Measurements from ENCODE around the gene ABCC1.

The ABCC1 gene

DNA sequence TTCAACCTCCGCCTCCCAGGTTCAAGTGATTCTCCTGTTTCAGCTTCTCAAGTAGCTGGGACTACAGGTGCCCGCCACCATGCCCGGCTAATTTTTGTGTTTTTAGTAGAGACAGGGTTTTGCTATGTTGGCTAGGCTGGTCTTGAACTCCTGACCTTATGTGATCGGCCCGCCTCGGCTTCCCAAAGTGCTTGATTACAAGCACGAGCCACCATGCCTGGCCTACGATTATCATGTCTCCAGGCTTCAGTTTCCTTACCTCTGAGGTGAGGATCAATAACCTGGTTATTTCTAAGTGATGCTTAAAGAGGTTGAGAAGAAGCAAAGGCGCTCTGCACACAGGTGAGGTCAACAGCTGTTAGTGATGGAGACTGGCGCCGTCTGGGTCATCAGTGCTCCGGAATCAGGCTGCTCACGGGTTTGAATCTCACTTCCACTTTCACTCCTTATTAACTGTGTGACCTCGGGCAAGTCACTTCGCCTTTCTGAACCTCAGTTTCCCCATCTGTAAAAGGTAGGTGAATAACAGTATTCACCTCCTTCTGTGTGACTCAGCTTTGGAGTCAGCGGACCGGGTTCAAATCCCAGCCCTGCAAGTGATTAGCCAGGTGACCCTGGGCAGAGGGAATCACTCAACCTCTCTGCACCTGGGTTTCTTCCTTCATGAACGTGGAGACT is 745 bp upstream of the ABCC1 start:
- TF ChIP-seq EZH2phosphoT487 (IDR thresholded peaks at IDR 0.05; ENCODE audit: low read depth) = no peak
- TF ChIP-seq, protein P1, sequence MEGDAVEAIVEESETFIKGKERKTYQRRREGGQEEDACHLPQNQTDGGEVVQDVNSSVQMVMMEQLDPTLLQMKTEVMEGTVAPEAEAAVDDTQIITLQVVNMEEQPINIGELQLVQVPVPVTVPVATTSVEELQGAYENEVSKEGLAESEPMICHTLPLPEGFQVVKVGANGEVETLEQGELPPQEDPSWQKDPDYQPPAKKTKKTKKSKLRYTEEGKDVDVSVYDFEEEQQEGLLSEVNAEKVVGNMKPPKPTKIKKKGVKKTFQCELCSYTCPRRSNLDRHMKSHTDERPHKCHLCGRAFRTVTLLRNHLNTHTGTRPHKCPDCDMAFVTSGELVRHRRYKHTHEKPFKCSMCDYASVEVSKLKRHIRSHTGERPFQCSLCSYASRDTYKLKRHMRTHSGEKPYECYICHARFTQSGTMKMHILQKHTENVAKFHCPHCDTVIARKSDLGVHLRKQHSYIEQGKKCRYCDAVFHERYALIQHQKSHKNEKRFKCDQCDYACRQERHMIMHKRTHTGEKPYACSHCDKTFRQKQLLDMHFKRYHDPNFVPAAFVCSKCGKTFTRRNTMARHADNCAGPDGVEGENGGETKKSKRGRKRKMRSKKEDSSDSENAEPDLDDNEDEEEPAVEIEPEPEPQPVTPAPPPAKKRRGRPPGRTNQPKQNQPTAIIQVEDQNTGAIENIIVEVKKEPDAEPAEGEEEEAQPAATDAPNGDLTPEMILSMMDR (IDR thresholded peaks at IDR 0.05; ENCODE audit: low read depth, low read length) = no peak
- H3K4me1 ChIP-seq (ENCODE audit: low read length) = peaks cover 36% of the 10 kb centered on the region
- no peaks in the 10 kb centered on the region for H3K27me3 ChIP-seq (ENCODE audit: low read depth, low read length)
- H3K9ac ChIP-seq (ENCODE audit: low read length) = peak overlapping the region; percentile 87
- peaks cover 45% of the 10 kb centered on the region for H3K79me2 ChIP-seq (ENCODE audit: low read length)
- peaks cover 14% of the 10 kb centered on the region for H3K36me3 ChIP-seq (replicated peaks; ENCODE audit: low read depth, low read length)
- H3K4me3 ChIP-seq (ENCODE audit: low read length) = peak overlapping the region; percentile 85
- peak overlapping the region; percentile 94 for H3K4me2 ChIP-seq (ENCODE audit: low read length)
- peak overlapping the region; percentile 77 for H3K27ac ChIP-seq (ENCODE audit: low read length)
- no peaks in the 10 kb centered on the region for H3K9me3 ChIP-seq (ENCODE audit: insufficient read depth, low read length)
- H4K20me1 ChIP-seq (ENCODE audit: insufficient read depth, low read length) = peaks cover 30% of the 10 kb centered on the region
- peak overlapping the region; percentile 55; the same call in 1 of the 2 replicates for H2AFZ ChIP-seq (ENCODE audit: low read depth, low read length)

DNA sequence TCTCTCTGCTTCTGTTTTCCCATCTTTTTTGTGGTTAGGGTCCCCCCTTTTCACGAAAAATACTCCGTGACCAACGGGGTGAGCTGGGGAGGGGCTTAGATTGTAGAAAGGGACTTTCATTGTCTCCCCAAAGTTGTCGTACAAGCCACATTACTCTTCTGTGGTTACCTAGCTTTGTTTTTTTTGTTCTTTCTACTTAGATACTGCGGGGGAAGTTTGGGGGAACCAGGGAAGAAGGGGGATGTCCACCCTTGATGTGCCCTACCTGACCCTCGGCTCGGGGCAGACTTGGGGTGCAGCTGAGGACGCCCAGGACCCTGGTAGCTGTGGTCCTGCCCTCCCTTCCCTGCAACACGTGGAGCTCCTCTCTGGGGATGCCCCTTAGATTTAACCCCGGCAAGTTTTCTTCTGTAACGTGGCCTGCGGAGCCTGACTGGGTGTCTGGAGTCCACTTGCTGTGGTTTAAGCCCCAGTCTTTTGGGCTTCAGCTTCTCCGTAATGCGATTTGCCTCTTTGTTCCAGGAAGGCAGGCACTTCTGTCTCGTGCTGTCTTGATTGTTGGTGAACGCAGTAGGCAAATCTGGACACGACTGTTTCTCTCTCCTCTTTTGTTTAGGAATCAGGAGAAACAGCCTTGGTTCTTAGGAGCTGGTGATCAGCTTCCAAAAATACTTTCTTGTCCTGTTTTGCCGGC is 892 bp downstream of the ABCC1 start:
- Histone ChIP-seq H3K4me1 (ENCODE audit: low read length) (peaks cover 36% of the 10 kb centered on the region), H3K9me3 (ENCODE audit: insufficient read depth, low read length) (no peaks in the 10 kb centered on the region), H3K79me2 (ENCODE audit: low read length) (peaks cover 62% of the 10 kb centered on the region), H3K4me3 (ENCODE audit: low read length) (peak overlapping the region; percentile 91), H2AFZ (ENCODE audit: low read depth, low read length) (no peak overlapping the region), H3K27me3 (ENCODE audit: low read depth, low read length) (no peaks in the 10 kb centered on the region), H3K9ac (ENCODE audit: low read length) (peak overlapping the region; percentile 97), H3K36me3 (replicated peaks; ENCODE audit: low read depth, low read length) (peaks cover 18% of the 10 kb centered on the region), H3K27ac (ENCODE audit: low read length) (peak overlapping the region; percentile 69), H4K20me1 (ENCODE audit: insufficient read depth, low read length) (peaks cover 46% of the 10 kb centered on the region), H3K4me2 (ENCODE audit: low read length) (peak overlapping the region; percentile 86)
- TF ChIP-seq, protein P1 (IDR thresholded peaks at IDR 0.05; ENCODE audit: low read depth, low read length) = no peak
- TF ChIP-seq EZH2phosphoT487 (IDR thresholded peaks at IDR 0.05; ENCODE audit: low read depth) = no peak

DNA sequence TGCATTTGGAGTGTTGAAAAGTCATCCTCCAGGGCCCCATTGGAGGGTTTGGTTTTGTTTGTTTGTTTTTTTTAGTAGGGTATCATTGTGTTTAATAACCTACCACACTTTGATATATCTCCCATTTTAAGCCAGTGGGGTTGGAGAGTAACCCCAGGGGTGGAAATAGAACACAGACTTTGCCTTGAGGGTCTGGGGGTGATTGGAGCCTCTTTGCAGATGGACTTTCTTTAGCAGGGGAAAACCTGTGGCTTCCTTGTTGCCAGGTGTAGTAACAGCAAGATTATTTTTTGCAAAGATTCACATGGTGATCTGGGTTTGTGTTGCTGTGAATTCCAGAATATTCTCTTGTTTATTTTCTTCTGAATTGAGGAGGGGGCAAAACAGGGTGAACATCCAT is 1.5 kb downstream of the ABCC1 start:
- Histone ChIP-seq H3K36me3 (replicated peaks; ENCODE audit: low read depth, low read length) (peaks cover 18% of the 10 kb centered on the region), H4K20me1 (ENCODE audit: insufficient read depth, low read length) (peaks cover 52% of the 10 kb centered on the region), H3K4me2 (ENCODE audit: low read length) (peak overlapping the region; percentile 86), H3K9me3 (ENCODE audit: insufficient read depth, low read length) (no peaks in the 10 kb centered on the region), H2AFZ (ENCODE audit: low read depth, low read length) (no peak overlapping the region), H3K9ac (ENCODE audit: low read length) (peak overlapping the region; percentile 97), H3K4me1 (ENCODE audit: low read length) (peaks cover 36% of the 10 kb centered on the region), H3K79me2 (ENCODE audit: low read length) (peaks cover 67% of the 10 kb centered on the region), H3K4me3 (ENCODE audit: low read length) (peak overlapping the region; percentile 91), H3K27me3 (ENCODE audit: low read depth, low read length) (no peaks in the 10 kb centered on the region), H3K27ac (ENCODE audit: low read length) (peak overlapping the region; percentile 69)
- TF ChIP-seq EZH2phosphoT487 (IDR thresholded peaks at IDR 0.05; ENCODE audit: low read depth) = no peak
- TF ChIP-seq, protein P1 (IDR thresholded peaks at IDR 0.05; ENCODE audit: low read depth, low read length) = no peak

DNA sequence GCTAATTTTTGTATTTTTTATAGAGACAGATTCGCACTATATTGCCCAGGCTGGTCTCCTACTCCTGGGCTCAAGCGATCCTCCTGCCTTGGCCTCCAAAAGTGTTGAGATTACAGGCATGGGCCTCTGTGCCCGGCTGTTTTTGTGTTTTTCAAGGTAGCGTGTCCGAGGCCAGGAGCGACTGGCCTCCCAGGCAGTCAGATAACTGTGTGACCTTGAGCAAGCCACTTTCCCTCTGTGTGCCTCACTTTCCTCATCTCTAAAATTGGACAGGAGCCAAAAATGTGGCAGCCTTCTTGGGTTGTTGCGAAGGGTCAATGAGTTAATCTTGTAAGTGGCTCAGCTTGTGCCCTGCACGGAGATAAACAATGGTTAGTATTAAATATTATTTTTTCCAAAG is 2.4 kb downstream of the ABCC1 start:
- Histone ChIP-seq H4K20me1 (ENCODE audit: insufficient read depth, low read length) (peaks cover 60% of the 10 kb centered on the region), H3K27ac (ENCODE audit: low read length) (no peak overlapping the region), H3K4me2 (ENCODE audit: low read length) (peak overlapping the region; percentile 86; the same call in 1 of the 2 replicates), H3K36me3 (replicated peaks; ENCODE audit: low read depth, low read length) (peaks cover 18% of the 10 kb centered on the region), H3K4me3 (ENCODE audit: low read length) (no peak overlapping the region), H3K4me1 (ENCODE audit: low read length) (peaks cover 31% of the 10 kb centered on the region), H2AFZ (ENCODE audit: low read depth, low read length) (no peak overlapping the region), H3K27me3 (ENCODE audit: low read depth, low read length) (no peaks in the 10 kb centered on the region), H3K9me3 (ENCODE audit: insufficient read depth, low read length) (no peaks in the 10 kb centered on the region), H3K79me2 (ENCODE audit: low read length) (peaks cover 77% of the 10 kb centered on the region), H3K9ac (ENCODE audit: low read length) (no peak overlapping the region)
- no peak for TF ChIP-seq EZH2phosphoT487 (IDR thresholded peaks at IDR 0.05; ENCODE audit: low read depth)
- TF ChIP-seq, protein P1 (IDR thresholded peaks at IDR 0.05; ENCODE audit: low read depth, low read length) = no peak
